Activated T-cell treated with anti-CD3 and anti-CD28 coated beads, Interleukin-2, amount 50 U/mL, for 1 hour (primary cell): ENCODE results near the gene CES4A.
"Not testable (repeated sequence)": the region's sequence is repeated elsewhere in the genome, so short reads cannot be mapped to it uniquely, and the experiment has no call there.

ENCODE experiments used
- DNase-seq: peaks from one replicate; pipeline ENCODE4 v3.0.0-alpha.2; 2020

CES4A gene

DNA sequence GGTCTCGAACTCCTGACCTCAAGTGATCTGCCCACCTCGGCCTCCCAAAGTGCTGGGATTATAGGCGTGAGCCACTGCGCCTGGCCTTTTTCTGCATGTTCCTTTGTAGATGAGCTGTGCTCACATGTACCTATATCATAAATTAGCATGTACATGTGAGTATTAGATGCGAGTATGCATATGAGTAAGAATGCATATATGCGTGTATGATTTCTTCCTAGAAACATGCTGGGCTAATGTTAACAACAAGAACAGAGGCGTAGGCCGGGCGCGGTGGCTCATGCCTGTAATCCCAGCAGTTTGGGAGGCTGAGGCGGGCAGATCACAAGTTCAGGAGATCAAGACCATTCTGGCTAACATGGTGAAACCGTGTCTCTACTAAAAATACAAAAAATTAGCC, 5.2 kb downstream of the CES4A start:
- not testable (repeated sequence) for DNase-seq

DNA sequence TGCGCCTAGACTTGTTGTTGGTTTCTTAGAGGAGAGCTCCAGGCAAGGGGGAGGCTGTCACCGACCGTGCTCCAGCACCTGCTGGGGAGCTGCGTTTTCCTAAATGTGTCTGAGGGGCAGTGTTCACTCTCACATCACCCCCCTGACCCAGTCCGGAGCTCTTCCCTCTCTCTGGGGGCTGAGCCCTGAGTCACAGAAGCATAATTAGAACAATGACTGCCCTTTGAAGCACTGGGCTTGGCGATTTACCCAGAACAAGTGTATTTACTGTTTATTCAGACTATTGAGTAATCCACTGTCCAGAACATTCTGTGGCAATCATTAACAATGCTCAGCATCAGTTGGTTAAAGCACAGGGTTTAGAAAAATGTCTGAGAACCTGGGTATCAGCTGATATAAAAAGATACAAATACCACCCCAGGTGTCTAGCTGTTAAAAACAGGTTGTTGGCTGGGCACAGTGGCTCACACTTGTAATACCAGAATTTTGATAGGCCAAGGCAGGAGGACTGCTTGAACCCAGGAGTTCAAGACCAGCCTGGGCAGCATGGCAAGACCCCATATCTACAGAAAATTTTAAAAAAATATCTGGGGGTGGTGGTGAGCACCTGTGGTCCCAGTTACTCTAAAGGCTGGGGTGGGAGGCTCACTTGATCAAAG, 8.1 kb downstream of the CES4A start:
- DNase-seq: no peak

DNA sequence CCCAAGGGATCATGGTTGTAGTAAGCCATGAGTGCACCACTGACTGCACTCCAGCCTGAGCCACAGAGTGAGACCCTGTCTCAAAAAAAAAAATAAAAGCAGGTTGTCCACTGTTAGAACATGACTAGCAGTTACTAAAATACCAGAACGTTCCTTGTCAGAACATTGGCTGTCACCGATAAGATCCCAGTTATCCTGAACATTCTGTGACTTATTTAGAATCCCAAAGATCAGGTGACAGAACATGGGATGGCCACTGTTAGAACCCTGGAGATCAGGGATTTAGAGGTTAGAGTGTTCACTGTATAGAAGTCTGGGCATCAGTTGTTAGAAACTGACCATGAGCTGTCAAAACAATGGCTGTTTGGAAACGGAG, 8.6 kb downstream of the CES4A start:
- DNase-seq: no peak

GRCh38 chr16:67000384-67001351, 12.3 kb downstream of the CES4A start:
- peak; percentile 72 for DNase-seq

GRCh38 chr16:67001726-67002125, 13.3 kb downstream of the CES4A start:
- DNase-seq: no peak

- no peak for DNase-seq
Measured at GRCh38 chr16:67006930-67007658, 18.7 kb downstream of the CES4A start.

GRCh38 chr16:67009158-67009557, 20.8 kb downstream of the CES4A start:
- DNase-seq: no peak

DNA sequence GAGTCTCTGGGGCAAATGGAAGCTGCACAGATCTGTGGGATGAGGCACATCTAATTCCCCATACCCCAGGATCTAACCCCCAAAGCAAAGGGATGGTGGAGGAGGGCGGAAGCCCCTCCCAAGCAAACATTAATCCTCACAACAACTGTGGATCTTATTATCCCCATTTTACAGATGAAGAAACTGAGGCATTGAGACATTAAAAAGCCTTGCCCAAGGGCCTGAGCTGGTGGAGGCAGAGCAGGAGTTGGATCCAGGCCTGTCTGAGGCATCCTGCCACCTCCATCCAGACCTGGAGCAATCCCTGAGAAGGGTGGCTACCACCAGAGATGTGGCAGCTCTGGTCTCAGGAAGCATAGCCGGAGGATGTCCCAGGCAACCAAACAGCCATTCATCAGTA, 22.9 kb downstream of the CES4A start:
- DNase-seq: no peak

DNA sequence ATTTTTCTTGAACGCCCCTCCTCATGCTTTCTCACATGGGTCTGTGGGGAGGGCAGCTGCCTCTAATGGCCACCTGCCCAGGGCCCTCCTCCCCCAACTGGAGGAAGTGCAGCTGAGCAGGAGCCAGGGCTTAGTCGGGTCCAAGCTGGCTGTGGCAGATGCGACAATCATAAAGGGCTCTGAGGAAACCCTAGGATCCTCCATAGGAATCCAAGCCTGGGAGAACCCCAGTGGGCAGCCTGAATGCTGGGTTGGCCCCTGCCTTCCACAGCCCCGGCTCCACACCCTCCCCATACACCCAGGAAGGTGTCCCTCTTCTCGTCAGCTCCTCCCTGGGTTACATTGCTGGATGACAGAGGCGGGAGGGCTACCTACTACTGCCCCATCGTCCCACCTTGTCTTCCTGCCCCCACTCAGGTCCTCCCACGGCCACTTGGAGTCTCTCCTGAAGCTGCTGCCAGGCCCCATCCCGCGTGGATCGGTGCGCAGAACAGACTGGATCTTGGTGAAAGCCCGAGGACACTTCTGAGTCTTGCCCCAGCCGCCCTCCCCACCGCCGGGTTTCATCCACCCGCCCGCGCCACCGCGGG, 24.9 kb downstream of the CES4A start:
- DNase-seq: no peak

DNA sequence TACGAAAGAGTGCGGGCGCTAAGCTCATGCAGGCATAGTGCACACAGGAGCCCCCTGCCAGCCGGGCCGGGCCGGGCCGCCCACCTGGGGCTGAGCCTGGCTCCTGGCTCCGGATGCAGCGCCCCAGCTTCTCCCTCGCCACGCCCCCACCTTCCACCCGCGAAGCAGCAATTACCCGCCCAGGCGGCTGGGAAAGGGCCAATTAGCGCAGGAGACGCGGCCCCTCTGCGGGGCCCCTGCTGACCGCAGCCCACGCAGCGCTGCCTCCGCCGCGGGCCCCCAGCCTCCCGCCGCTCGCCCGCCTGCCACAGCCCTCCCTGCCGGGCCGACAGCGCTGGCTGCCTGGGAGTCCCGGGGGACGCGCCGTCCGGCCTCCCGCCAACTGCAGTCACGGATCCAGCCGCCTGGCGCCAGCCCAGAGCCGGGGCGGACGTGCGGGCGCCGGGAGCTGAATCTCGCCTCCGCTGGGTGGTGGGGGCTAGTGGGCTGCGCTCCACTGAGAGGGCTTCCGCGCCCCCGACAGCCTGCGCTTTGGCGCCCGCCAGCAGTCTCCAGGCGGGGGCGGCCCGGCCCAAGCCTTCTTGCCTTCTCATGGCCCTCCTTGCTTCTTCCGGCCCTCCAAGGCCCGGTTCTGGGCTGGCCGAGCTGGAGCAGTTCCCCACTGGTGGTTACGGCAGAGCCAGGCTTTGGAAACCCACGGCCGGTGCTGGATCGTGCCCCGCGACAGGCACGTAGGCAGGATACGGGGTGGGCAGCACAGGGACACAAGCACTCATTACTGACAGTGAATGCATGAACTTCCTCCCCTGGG, 25.6 kb downstream of the CES4A start:
- DNase-seq: peak; percentile 70

DNA sequence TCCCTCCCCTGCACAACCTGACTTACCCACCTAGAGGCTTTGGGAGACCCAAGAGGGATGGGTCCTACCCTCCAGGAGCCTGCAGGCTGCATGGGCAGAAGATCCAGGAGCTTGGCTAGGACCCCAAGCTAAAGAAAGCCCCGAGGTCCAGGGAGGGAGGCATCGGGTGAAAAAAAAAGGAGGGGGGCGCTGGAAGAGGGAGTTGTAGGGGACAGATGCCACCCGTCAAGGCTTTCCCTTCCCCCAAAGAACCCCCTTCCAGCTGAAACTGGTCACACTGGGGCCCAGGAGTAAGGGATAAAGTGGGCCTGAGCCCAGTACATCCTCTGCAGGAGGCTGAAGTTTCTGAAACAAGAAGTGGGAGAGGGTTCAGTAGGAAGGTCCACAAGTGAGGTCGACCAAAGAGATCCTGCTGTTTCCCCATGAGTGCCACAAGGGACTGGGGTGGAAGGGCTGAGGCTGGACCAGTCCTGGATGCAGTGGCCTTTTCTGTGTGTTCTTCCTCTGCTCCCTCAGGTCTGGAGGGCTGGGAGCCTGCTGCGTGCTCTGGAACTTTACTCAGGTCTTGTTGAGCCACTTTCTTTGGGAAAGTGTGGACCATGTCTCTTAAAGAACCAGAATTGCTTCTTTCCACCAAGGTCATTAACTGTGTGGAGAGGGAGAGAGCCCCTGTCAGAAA, 26.4 kb downstream of the CES4A start:
- DNase-seq: no peak

DNA sequence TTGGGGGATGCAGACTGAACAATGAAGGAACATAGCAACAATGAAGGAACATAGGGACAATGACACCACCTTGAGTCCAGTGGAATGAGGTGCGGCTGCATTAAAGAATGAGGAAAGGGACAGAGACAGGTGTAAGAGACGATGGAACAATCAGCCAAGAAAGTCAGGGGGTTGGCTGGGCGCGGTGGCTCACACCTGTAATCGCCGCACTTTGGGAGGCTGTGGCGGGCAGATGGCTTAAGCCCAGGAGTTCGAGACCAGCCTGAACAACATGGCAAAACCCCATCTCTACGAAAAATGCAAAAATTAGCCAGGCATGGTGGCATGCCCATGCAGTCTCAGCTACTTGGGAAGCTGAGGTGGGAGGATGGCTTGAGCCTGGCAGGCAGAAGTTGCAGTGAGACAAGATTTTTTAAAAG, 26.9 kb downstream of the CES4A start:
- DNase-seq: no peak

GRCh38 chr16:67016143-67016542, 27.8 kb downstream of the CES4A start:
- DNase-seq: no peak

DNA sequence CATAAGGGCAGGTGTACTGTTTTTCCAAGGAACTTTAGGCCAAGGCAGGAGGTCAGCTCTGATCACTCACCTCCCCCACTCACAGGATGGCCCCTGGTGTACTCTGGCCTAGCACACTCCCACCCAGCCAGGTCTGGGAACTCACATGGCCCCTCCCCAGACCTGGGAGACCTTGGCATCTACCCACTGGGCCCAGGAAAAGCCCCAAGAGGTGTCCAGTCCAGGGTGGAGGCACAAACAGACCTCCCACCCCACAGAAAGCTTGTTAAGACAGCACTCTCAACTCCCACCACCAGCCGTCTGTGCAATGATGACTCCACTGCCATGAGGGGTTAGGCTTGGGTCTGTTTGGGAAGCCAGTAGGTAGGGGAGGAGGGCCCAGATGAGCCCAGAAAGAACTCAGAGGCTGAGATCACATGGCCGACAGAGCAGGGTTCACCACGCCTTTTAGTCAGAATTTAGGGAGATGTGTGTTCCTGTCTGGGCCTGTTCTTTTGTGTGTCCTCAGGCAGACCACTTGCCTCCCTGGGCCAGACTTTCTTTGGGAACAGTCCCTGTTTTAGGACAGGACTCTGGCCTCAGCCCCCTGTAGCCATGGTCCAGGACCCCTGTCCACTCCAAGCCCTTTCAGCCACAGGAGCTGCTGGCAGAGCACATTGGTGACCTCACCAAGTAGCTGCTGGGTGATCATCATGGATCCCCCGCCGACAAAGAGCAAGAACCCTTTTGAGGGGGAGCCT, 28.5 kb downstream of the CES4A start:
- DNase-seq: no peak

DNA sequence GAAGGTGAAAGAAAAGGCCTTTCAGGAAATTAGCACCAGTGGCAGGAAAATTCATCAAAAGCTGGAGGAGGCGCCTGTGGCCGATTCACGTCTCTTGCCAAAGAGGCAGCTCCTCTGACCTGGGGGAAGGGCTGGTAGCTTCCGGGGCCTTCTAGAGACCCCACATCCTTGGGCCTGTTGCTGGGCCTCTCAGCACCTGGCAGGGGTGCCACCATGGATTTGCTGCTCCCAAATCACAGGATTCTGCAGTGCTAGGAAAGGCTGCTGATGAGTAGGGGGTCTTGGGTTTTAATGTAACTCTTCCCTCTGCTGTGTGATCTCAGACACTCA, 29.0 kb downstream of the CES4A start:
- DNase-seq: no peak

GRCh38 chr16:67017810-67018488, 29.6 kb downstream of the CES4A start:
- DNase-seq: peak; percentile 82

DNA sequence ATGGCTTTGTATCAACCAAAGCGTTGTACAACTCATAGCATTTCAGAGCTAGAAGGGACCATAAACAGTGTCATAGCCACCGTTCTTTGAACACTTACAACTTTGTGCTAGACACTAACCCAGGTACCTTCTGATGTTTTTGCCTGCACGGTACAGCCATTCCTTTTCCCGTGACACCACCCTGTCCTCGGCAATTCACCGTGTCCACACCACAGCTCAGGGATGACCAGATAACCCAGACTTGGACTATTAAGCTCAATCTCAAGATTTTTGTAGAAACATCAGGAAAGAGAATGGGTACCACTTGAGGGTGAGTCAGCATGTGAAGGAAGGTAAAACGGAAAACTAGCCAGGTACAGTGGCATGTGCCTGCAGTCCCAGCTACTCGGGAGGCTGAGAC, 30.8 kb downstream of the CES4A start:
- DNase-seq: no peak

DNA sequence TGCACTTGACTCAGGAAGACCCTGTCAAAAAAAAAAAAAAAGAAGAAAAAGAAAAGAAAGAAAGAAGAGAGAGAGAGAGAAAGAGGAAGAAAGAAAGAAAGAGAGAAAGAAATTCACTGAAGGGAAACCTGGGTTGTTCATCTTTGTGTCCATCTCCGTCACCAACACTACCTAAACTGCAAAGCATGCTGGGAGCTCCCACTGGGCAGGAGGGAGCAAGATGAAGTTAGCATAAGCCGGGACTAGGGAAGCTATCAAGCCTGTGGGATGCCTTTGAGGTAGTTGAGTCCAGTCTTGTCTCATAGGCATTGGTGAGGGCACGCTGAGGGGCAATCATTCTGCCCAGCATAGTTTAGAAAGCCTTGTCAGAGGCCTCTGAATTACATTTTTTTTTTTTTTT, 32.9 kb downstream of the CES4A start:
- DNase-seq: no peak

GRCh38 chr16:67022531-67023214, 34.3 kb downstream of the CES4A start:
- DNase-seq: no peak

- DNase-seq: no peak
Measured at GRCh38 chr16:67023689-67024088, 35.3 kb downstream of the CES4A start.
